NOMO-1 treated with DMSO at 0.1 percent for 48 hours (cell line): ENCODE data around the gene RABGAP1L.
"Not testable (repeated sequence)": the region's sequence is repeated elsewhere in the genome, so short reads cannot be mapped to it uniquely, and the experiment has no call there.

Experiments used
- DNase-seq: peaks from one replicate; lab custom pipeline; 2025; ENCODE audit not compliant: unreplicated experiment; lab: John Stamatoyannopoulos, UW

The RABGAP1L gene

GRCh38 chr1:174700775-174701174 lies 541.5 kb downstream of the RABGAP1L start:
- DNase-seq = no peak

- DNase-seq = no peak
Measured at GRCh38 chr1:174701565-174701964, 542.2 kb downstream of the RABGAP1L start.

- no peak for DNase-seq
Measured at GRCh38 chr1:174702011-174702410, 542.7 kb downstream of the RABGAP1L start.

GRCh38 chr1:174703309-174703708 lies 544.0 kb downstream of the RABGAP1L start:
- no peak for DNase-seq

- no peak for DNase-seq
Measured at GRCh38 chr1:174704300-174704699, 545.0 kb downstream of the RABGAP1L start.

GRCh38 chr1:174710868-174711845 lies 551.8 kb downstream of the RABGAP1L start:
- no peak for DNase-seq

GRCh38 chr1:174711848-174712247 lies 552.5 kb downstream of the RABGAP1L start:
- not testable (repeated sequence) for DNase-seq

- DNase-seq = no peak
Measured at GRCh38 chr1:174712541-174712940, 553.2 kb downstream of the RABGAP1L start.

- no peak for DNase-seq
Measured at GRCh38 chr1:174713796-174714195, 554.5 kb downstream of the RABGAP1L start.

- DNase-seq = no peak
Measured at GRCh38 chr1:174719194-174719593, 559.9 kb downstream of the RABGAP1L start.

- DNase-seq = no peak
Measured at GRCh38 chr1:174720618-174721017, 561.3 kb downstream of the RABGAP1L start.

- no peak for DNase-seq
Measured at GRCh38 chr1:174721246-174721645, 561.9 kb downstream of the RABGAP1L start.

GRCh38 chr1:174723816-174724215 lies 564.5 kb downstream of the RABGAP1L start:
- DNase-seq = no peak

GRCh38 chr1:174724219-174724618 lies 564.9 kb downstream of the RABGAP1L start:
- DNase-seq = no peak

GRCh38 chr1:174726167-174726879 lies 567.0 kb downstream of the RABGAP1L start:
- DNase-seq = peak; percentile 27

GRCh38 chr1:174726880-174727585 lies 567.7 kb downstream of the RABGAP1L start:
- no peak for DNase-seq

GRCh38 chr1:174734270-174734669 lies 575.0 kb downstream of the RABGAP1L start:
- DNase-seq = no peak

GRCh38 chr1:174736831-174737230 lies 577.5 kb downstream of the RABGAP1L start:
- DNase-seq = no peak

GRCh38 chr1:174740249-174740968 lies 581.1 kb downstream of the RABGAP1L start:
- DNase-seq = peak; percentile 44

GRCh38 chr1:174742805-174743653 lies 583.7 kb downstream of the RABGAP1L start:
- peak; percentile 77 for DNase-seq
